H1 (cell line): ENCODE measurements around the gene VEGFC. TPM values are rescaled to one million over a fixed set of nuclear protein-coding genes. Genes with fewer than 3 reads are reported as not detected.

ENCODE experiments used
- CEBPB ChIP-seq: IDR thresholded peaks from 2 replicates; pipeline ENCODE4 v1.6.1; 2012; ENCODE audit warnings: low read depth, low read length
- FOSL1 ChIP-seq: IDR thresholded peaks from 2 replicates; pipeline ENCODE4 v1.6.1; 2011; ENCODE audit warnings: mild to moderate bottlenecking, low read depth, low read length, moderate library complexity; ENCODE audit not compliant: insufficient read depth
- NANOG ChIP-seq: IDR thresholded peaks from 2 replicates; pipeline ENCODE4 v1.6.1; 2011; ENCODE audit warnings: low read length, low read depth, mild to moderate bottlenecking, inconsistent platforms; ENCODE audit not compliant: insufficient read depth, poor library complexity, severe bottlenecking
- RAD21 ChIP-seq, 2 experiments: IDR thresholded peaks in 1 of 2; conservative IDR thresholded peaks in 1 of 2; 2 replicates each; pipeline ENCODE4 v1.6.1; 2011; ENCODE audit warnings: low read depth in 2 of 2, low read length in 2 of 2, improper control_type of control experiment in 1 of 2, inconsistent platforms in 1 of 2, mild to moderate bottlenecking in 1 of 2, moderate library complexity in 1 of 2
- polyA plus RNA-seq, 7 experiments: library from polyadenylated mRNA; depleted of rRNA in 3 of 7; stranded (reverse) in 5 of 7; unstranded in 2 of 7; fragments of >200 nt in 5 of 7; fragments of 200-250 nt in 2 of 7; gene quantifications; 1 replicate in 5 of 7; 2 replicates in 1 of 7; 4 replicates in 1 of 7; pipeline versions ENCODE4 v1.2.1 to v1.2.3, GENCODE V29; 2011 to 2013; ENCODE audit warnings: missing spikeins in 2 of 7, mixed read lengths in 2 of 7
- total RNA-seq: library from RNA; stranded (reverse); fragmentation: NEBNext Ultra II Directional; extraction: Animal tissue kit (Norgen Biotek cat#: 25700); gene quantifications from 2 replicates; pipeline ENCODE4 v1.2.1, GENCODE V29; 2021
- TF ChIP-seq, protein P1 (sequence below): fragments of 300-600 bp; sonication (generic); IDR thresholded peaks from 2 replicates; pipeline ENCODE4 v1.7.1; 2012; ENCODE audit warnings: low read length, moderate library complexity, mild to moderate bottlenecking, inconsistent platforms; ENCODE audit not compliant: insufficient replicate concordance

The VEGFC gene
- total and polyA plus RNA-seq, 2 of the 8 experiments (the other 6 are each of a cell fraction or from before 2014, with no cell fraction given): 0.53 to 1.4 TPM

DNA sequence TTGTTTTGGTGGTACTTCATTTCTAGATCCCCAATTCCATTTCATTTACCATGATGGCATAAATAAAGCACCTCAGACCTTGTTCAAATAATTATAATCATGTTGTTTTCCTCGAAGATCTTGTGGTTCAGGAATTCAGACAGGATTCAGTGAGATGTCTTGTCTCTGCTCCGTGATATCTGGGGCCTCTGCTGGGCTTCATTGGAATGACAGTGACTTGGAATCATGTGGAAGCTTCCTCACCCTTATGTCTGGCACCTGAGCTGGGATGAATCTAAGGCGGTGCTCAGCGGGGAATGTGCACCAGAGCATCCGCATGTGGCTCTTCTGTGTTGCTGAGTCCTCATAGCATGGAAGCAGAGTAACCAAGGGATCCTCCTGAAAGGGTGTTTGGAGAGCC, 132.2 kb downstream of the VEGFC start (continued):
- TF ChIP-seq, protein P1, sequence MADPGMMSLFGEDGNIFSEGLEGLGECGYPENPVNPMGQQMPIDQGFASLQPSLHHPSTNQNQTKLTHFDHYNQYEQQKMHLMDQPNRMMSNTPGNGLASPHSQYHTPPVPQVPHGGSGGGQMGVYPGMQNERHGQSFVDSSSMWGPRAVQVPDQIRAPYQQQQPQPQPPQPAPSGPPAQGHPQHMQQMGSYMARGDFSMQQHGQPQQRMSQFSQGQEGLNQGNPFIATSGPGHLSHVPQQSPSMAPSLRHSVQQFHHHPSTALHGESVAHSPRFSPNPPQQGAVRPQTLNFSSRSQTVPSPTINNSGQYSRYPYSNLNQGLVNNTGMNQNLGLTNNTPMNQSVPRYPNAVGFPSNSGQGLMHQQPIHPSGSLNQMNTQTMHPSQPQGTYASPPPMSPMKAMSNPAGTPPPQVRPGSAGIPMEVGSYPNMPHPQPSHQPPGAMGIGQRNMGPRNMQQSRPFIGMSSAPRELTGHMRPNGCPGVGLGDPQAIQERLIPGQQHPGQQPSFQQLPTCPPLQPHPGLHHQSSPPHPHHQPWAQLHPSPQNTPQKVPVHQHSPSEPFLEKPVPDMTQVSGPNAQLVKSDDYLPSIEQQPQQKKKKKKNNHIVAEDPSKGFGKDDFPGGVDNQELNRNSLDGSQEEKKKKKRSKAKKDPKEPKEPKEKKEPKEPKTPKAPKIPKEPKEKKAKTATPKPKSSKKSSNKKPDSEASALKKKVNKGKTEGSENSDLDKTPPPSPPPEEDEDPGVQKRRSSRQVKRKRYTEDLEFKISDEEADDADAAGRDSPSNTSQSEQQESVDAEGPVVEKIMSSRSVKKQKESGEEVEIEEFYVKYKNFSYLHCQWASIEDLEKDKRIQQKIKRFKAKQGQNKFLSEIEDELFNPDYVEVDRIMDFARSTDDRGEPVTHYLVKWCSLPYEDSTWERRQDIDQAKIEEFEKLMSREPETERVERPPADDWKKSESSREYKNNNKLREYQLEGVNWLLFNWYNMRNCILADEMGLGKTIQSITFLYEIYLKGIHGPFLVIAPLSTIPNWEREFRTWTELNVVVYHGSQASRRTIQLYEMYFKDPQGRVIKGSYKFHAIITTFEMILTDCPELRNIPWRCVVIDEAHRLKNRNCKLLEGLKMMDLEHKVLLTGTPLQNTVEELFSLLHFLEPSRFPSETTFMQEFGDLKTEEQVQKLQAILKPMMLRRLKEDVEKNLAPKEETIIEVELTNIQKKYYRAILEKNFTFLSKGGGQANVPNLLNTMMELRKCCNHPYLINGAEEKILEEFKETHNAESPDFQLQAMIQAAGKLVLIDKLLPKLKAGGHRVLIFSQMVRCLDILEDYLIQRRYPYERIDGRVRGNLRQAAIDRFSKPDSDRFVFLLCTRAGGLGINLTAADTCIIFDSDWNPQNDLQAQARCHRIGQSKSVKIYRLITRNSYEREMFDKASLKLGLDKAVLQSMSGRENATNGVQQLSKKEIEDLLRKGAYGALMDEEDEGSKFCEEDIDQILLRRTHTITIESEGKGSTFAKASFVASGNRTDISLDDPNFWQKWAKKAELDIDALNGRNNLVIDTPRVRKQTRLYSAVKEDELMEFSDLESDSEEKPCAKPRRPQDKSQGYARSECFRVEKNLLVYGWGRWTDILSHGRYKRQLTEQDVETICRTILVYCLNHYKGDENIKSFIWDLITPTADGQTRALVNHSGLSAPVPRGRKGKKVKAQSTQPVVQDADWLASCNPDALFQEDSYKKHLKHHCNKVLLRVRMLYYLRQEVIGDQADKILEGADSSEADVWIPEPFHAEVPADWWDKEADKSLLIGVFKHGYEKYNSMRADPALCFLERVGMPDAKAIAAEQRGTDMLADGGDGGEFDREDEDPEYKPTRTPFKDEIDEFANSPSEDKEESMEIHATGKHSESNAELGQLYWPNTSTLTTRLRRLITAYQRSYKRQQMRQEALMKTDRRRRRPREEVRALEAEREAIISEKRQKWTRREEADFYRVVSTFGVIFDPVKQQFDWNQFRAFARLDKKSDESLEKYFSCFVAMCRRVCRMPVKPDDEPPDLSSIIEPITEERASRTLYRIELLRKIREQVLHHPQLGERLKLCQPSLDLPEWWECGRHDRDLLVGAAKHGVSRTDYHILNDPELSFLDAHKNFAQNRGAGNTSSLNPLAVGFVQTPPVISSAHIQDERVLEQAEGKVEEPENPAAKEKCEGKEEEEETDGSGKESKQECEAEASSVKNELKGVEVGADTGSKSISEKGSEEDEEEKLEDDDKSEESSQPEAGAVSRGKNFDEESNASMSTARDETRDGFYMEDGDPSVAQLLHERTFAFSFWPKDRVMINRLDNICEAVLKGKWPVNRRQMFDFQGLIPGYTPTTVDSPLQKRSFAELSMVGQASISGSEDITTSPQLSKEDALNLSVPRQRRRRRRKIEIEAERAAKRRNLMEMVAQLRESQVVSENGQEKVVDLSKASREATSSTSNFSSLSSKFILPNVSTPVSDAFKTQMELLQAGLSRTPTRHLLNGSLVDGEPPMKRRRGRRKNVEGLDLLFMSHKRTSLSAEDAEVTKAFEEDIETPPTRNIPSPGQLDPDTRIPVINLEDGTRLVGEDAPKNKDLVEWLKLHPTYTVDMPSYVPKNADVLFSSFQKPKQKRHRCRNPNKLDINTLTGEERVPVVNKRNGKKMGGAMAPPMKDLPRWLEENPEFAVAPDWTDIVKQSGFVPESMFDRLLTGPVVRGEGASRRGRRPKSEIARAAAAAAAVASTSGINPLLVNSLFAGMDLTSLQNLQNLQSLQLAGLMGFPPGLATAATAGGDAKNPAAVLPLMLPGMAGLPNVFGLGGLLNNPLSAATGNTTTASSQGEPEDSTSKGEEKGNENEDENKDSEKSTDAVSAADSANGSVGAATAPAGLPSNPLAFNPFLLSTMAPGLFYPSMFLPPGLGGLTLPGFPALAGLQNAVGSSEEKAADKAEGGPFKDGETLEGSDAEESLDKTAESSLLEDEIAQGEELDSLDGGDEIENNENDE: no peak
- TF ChIP-seq NANOG (no peak), FOSL1 (no peak), CEBPB (no peak), RAD21 (IDR thresholded peaks at IDR 0.05 in 1 of 2, conservative IDR thresholded peaks at IDR 0.05 in 1 of 2; ENCODE audit: low read depth in 2 of 2, low read length in 2 of 2) (peak; percentile 21 to 49)
